Fibroblast of mammary gland (primary cell): ENCODE data around the gene GPX3.
A peak's percentile ranks its signal among the peaks of the same experiment; 100 is the strongest.

Experiments used
- DNase-seq: peaks from one replicate; pipeline ENCODE4 v3.0.0-alpha.2; 2010; ENCODE audit warnings: low read depth
- H3K4me3 ChIP-seq: 2 replicates; pipeline ENCODE4 v1.5.1; 2011; ENCODE audit warnings: low read depth, mild to moderate bottlenecking, low read length, moderate library complexity; ENCODE audit not compliant: control insufficient read depth
- CTCF ChIP-seq: conservative IDR thresholded peaks from 2 replicates; pipeline ENCODE4 v1.5.1; 2011; ENCODE audit warnings: low read depth, low read length, inconsistent platforms; ENCODE audit not compliant: control insufficient read depth, insufficient read depth

Gene GPX3

GRCh38 chr5:151037561-151038411 lies 17.4 kb downstream of the GPX3 start:
- no peak overlapping the region for H3K4me3 ChIP-seq
- no peak for TF ChIP-seq CTCF
- DNase-seq = peak; percentile 68

DNA sequence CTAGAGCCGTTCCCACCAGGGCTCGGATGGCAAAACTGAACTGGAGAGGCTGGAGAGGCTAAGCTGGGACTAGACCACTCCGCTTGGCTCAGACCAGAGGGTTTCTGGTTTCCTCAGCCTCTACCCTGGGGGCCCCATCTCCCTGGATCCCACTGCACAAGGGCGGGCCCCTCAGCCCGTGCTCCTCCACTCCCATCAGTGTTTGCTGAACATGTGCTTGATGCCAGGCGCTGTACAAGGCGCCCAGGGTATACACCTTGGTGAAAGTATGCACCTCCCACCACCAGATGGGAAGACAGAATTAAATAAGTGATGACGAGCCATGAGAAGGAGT lies 18.0 kb downstream of the GPX3 start:
- no peak for TF ChIP-seq CTCF
- H3K4me3 ChIP-seq = no peak overlapping the region
- DNase-seq = no peak

DNA sequence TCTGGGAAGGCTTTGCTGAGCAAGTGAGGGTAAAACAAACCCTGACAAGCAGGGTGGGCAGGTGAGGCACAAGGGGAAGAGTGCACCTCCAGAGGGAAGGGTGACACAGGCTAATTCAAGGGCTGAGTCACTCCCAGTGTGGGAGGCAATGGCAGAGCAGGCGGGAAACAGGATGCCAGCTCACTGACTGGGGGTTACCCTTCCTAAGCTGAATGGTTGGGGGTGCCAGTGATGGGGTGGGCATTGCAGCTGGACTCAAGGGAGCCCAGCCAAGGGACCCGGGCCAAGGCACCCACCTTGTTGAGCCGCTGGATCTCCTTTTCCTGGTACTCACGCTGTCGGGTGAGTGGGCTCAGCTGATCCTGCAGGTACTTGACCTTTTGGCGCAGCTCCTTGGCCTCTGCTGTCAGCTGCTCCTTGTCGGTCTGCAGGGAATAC lies 18.4 kb downstream of the GPX3 start:
- peak; percentile 31 for DNase-seq
- no peak overlapping the region for H3K4me3 ChIP-seq
- TF ChIP-seq CTCF = no peak

GRCh38 chr5:151039665-151040064 lies 19.3 kb downstream of the GPX3 start:
- no peak for TF ChIP-seq CTCF
- no peak overlapping the region for H3K4me3 ChIP-seq
- DNase-seq = no peak

- DNase-seq = peak; percentile 49
- no peak overlapping the region for H3K4me3 ChIP-seq
- no peak for TF ChIP-seq CTCF
These were observed 19.9 kb downstream of the GPX3 start for GRCh38 chr5:151040211-151040747.

GRCh38 chr5:151041577-151042268 lies 21.3 kb downstream of the GPX3 start:
- TF ChIP-seq CTCF = no peak
- no peak for DNase-seq
- H3K4me3 ChIP-seq = no peak overlapping the region
